Activated T-helper 2 cell treated with anti-CD3 and anti-CD28 coated beads, Interferon-gamma antibody, Interleukin-2, Interleukin-4, amounts not matched to agents 10 μg/mL and 5 μg/mL and 100 μg/mL, durations not matched to agents 14 hours and 24 hours and 36 hours (primary cell): ENCODE results near the gene UQCR11. TPM values are rescaled to one million over a fixed set of nuclear protein-coding genes. Genes with fewer than 3 reads are reported as not detected.

Source experiments
- DNase-seq: peaks from one replicate; pipeline ENCODE4 v3.0.0; 2021; ENCODE audit warnings: low spot score
- H3K27ac Mint-ChIP-seq: one replicate; pipeline ENCODE4 v1.8.0; 2021; ENCODE audit warnings: mixed read lengths
- H3K27me3 Mint-ChIP-seq: one replicate; pipeline ENCODE4 v1.8.0; 2021; ENCODE audit warnings: low read depth, mixed read lengths
- H3K36me3 Mint-ChIP-seq: one replicate; pipeline ENCODE4 v1.8.0; 2021; ENCODE audit warnings: low read depth, mixed read lengths
- H3K4me1 Mint-ChIP-seq: one replicate; pipeline ENCODE4 v1.8.0; 2021; ENCODE audit warnings: low read depth, mixed read lengths
- H3K4me3 Mint-ChIP-seq: one replicate; pipeline ENCODE4 v1.8.0; 2021; ENCODE audit warnings: low read depth, mild to moderate bottlenecking, moderate library complexity, mixed read lengths
- H3K9me3 Mint-ChIP-seq: one replicate; pipeline ENCODE4 v1.8.0; 2021; ENCODE audit warnings: mixed read lengths
- intact Hi-C: fragments of 100-400 bp; cut with micrococcal nuclease; formaldehyde crosslinking; loops from one replicate; pipeline ENCODE4 v1.15.1; 2023
- total RNA-seq: library from RNA; stranded (reverse); gene quantifications from 2 replicates; pipeline ENCODE4 v1.2.3, GENCODE V29; 2022

The UQCR11 gene
- total RNA-seq, 1 donor from 2014 or later: 184 TPM

GRCh38 chr19:1608359-1609102 lies 3.3 kb upstream of the UQCR11 start:
- Mint-ChIP-seq H3K9me3 (no peaks in the 10 kb centered on the region), H3K4me1 (peaks cover 8% of the 10 kb centered on the region), H3K36me3 (peaks cover 29% of the 10 kb centered on the region), H3K27ac (no peak overlapping the region), H3K27me3 (no peaks in the 10 kb centered on the region), H3K4me3 (no peak overlapping the region)
- no peak for DNase-seq
- intact Hi-C loops: no loop called here

GRCh38 chr19:1606138-1606651 lies 933 bp upstream of the UQCR11 start:
- no peak for DNase-seq
- H3K4me1 Mint-ChIP-seq: peaks cover 13% of the 10 kb centered on the region
- H3K36me3 Mint-ChIP-seq: peaks cover 30% of the 10 kb centered on the region
- H3K4me3 Mint-ChIP-seq: peak overlapping the region; percentile 96
- intact Hi-C loops: no loop called here
- H3K27ac Mint-ChIP-seq: peak overlapping the region; percentile 100
- H3K27me3 Mint-ChIP-seq: no peaks in the 10 kb centered on the region
- no peaks in the 10 kb centered on the region for H3K9me3 Mint-ChIP-seq

- Mint-ChIP-seq H3K27me3 (no peaks in the 10 kb centered on the region), H3K4me3 (no peak overlapping the region), H3K27ac (no peak overlapping the region), H3K4me1 (peaks cover 10% of the 10 kb centered on the region), H3K9me3 (no peaks in the 10 kb centered on the region), H3K36me3 (peaks cover 37% of the 10 kb centered on the region)
- DNase-seq: no peak
- intact Hi-C loops: no loop called here
These were observed 3.1 kb downstream of the UQCR11 start for GRCh38 chr19:1602091-1602707.

GRCh38 chr19:1601613-1602064 lies 3.6 kb downstream of the UQCR11 start:
- DNase-seq: no peak
- Mint-ChIP-seq H3K27ac (no peak overlapping the region), H3K4me1 (peaks cover 10% of the 10 kb centered on the region), H3K9me3 (no peaks in the 10 kb centered on the region), H3K4me3 (no peak overlapping the region), H3K27me3 (no peaks in the 10 kb centered on the region), H3K36me3 (peaks cover 41% of the 10 kb centered on the region)
- intact Hi-C loops: no loop called here

GRCh38 chr19:1599460-1599846 lies 5.8 kb downstream of the UQCR11 start:
- no peak for DNase-seq
- Mint-ChIP-seq H3K4me1 (peaks cover 4% of the 10 kb centered on the region), H3K36me3 (peaks cover 48% of the 10 kb centered on the region), H3K9me3 (no peaks in the 10 kb centered on the region), H3K27me3 (no peaks in the 10 kb centered on the region), H3K27ac (no peak overlapping the region), H3K4me3 (no peak overlapping the region)
- intact Hi-C loops: no loop called here

- Mint-ChIP-seq H3K9me3 (no peaks in the 10 kb centered on the region), H3K4me1 (peaks cover 4% of the 10 kb centered on the region), H3K4me3 (no peak overlapping the region), H3K36me3 (peaks cover 44% of the 10 kb centered on the region), H3K27ac (no peak overlapping the region), H3K27me3 (no peaks in the 10 kb centered on the region)
- no peak for DNase-seq
- intact Hi-C loops: no loop called here
These were observed 6.3 kb downstream of the UQCR11 start for GRCh38 chr19:1598777-1599459.

GRCh38 chr19:1593501-1593772 lies 11.8 kb downstream of the UQCR11 start:
- H3K36me3 Mint-ChIP-seq: peaks cover 36% of the 10 kb centered on the region
- H3K4me3 Mint-ChIP-seq: peak overlapping the region; percentile 87
- H3K27me3 Mint-ChIP-seq: no peaks in the 10 kb centered on the region
- H3K4me1 Mint-ChIP-seq: peaks cover 15% of the 10 kb centered on the region
- no peak overlapping the region for H3K27ac Mint-ChIP-seq
- intact Hi-C loops: loop anchor here (5.0 kb wide), 1 partner anchor 59 kb away; the partner anchor contains the start of gene TCF3
- DNase-seq: no peak
- no peaks in the 10 kb centered on the region for H3K9me3 Mint-ChIP-seq

GRCh38 chr19:1592755-1593500 lies 12.3 kb downstream of the UQCR11 start, which contains the start of gene MBD3:
Gene MBD3, minus strand, starts transcription at chr19:1592865. Its CDS starts 234 bp downstream, at chr19:1592631.
- peaks cover 34% of the 10 kb centered on the region for H3K36me3 Mint-ChIP-seq
- H3K9me3 Mint-ChIP-seq: no peaks in the 10 kb centered on the region
- DNase-seq: peak; percentile 84
- intact Hi-C loops: loop anchor here (1.0 to 5.0 kb wide), 2 partner anchors 12 to 59 kb away; partner anchors contain the start of genes TCF3 and UQCR11
- H3K27me3 Mint-ChIP-seq: no peaks in the 10 kb centered on the region
- peaks cover 16% of the 10 kb centered on the region for H3K4me1 Mint-ChIP-seq
- H3K27ac Mint-ChIP-seq: peak within 1 kb of the TSS; percentile 84
- peak within 1 kb of the TSS; percentile 88 for H3K4me3 Mint-ChIP-seq

GRCh38 chr19:1592024-1592754 lies 13.1 kb downstream of the UQCR11 start:
- peak overlapping the region; percentile 88 for H3K4me3 Mint-ChIP-seq
- H3K27ac Mint-ChIP-seq: peak overlapping the region; percentile 84
- peaks cover 18% of the 10 kb centered on the region for H3K4me1 Mint-ChIP-seq
- no peaks in the 10 kb centered on the region for H3K9me3 Mint-ChIP-seq
- intact Hi-C loops: loop anchor here (1.0 to 5.0 kb wide), 2 partner anchors 13 to 60 kb away; partner anchors contain the start of genes TCF3 and UQCR11
- DNase-seq: peak; percentile 81
- peaks cover 34% of the 10 kb centered on the region for H3K36me3 Mint-ChIP-seq
- no peaks in the 10 kb centered on the region for H3K27me3 Mint-ChIP-seq

- DNase-seq: no peak
- peak overlapping the region; percentile 88 for H3K4me3 Mint-ChIP-seq
- peaks cover 30% of the 10 kb centered on the region for H3K36me3 Mint-ChIP-seq
- H3K4me1 Mint-ChIP-seq: peaks cover 18% of the 10 kb centered on the region
- no peaks in the 10 kb centered on the region for H3K27me3 Mint-ChIP-seq
- H3K9me3 Mint-ChIP-seq: no peaks in the 10 kb centered on the region
- H3K27ac Mint-ChIP-seq: peak overlapping the region; percentile 84
- intact Hi-C loops: loop anchor here (1.0 to 5.0 kb wide), 2 partner anchors 14 to 61 kb away; partner anchors contain the start of genes TCF3 and UQCR11
These were observed 13.7 kb downstream of the UQCR11 start for GRCh38 chr19:1591421-1592023.

- Mint-ChIP-seq H3K4me1 (peaks cover 18% of the 10 kb centered on the region), H3K4me3 (peak overlapping the region; percentile 88), H3K36me3 (peaks cover 34% of the 10 kb centered on the region), H3K27me3 (no peaks in the 10 kb centered on the region), H3K27ac (peak overlapping the region; percentile 84), H3K9me3 (no peaks in the 10 kb centered on the region)
- intact Hi-C loops: loop anchor here (5.0 kb wide), 1 partner anchor 61 kb away; the partner anchor contains the start of gene TCF3
- no peak for DNase-seq
These were observed 14.4 kb downstream of the UQCR11 start for GRCh38 chr19:1590641-1591397.
